H9 (cell line): ENCODE measurements around the gene ORAI3. TPM values are rescaled to one million over a fixed set of nuclear protein-coding genes. Genes with fewer than 3 reads are reported as not detected.

ENCODE experiments used
- DNase-seq: peaks from one replicate; pipeline ENCODE4 v3.0.0-alpha.2; 2017
- H2AFZ ChIP-seq: one replicate; pipeline ENCODE4 v1.6.1; 2013; ENCODE audit warnings: mild to moderate bottlenecking, low read length, control low read depth, moderate library complexity
- H2AK5ac ChIP-seq: 2 replicates; pipeline ENCODE4 v1.6.1; 2013; ENCODE audit warnings: low read length, control low read depth, mixed read lengths; ENCODE audit not compliant: insufficient read length
- H2BK120ac ChIP-seq: one replicate; pipeline ENCODE4 v1.6.1; 2013; ENCODE audit warnings: low read depth, mild to moderate bottlenecking, low read length, control low read depth, inconsistent platforms; ENCODE audit not compliant: poor library complexity, severe bottlenecking
- H2BK12ac ChIP-seq: 2 replicates; pipeline ENCODE4 v1.6.1; 2013; ENCODE audit warnings: low read length, control low read depth, mixed read lengths, low read depth; ENCODE audit not compliant: insufficient read length
- H2BK15ac ChIP-seq: 2 replicates; pipeline ENCODE4 v1.6.1; 2013; ENCODE audit warnings: low read depth, low read length, control low read depth
- H2BK20ac ChIP-seq: one replicate; pipeline ENCODE4 v1.6.1; 2013; ENCODE audit warnings: low read depth, mild to moderate bottlenecking, low read length, control low read depth, inconsistent platforms; ENCODE audit not compliant: poor library complexity, severe bottlenecking
- H2BK5ac ChIP-seq: 2 replicates; pipeline ENCODE4 v1.6.1; 2013; ENCODE audit warnings: low read length, control low read depth, mixed read lengths; ENCODE audit not compliant: insufficient read length
- H3K14ac ChIP-seq: 2 replicates; pipeline ENCODE4 v1.6.1; 2013; ENCODE audit warnings: low read length, control low read depth; ENCODE audit not compliant: insufficient read depth
- H3K18ac ChIP-seq: 2 replicates; pipeline ENCODE4 v1.6.1; 2013; ENCODE audit warnings: low read depth, mild to moderate bottlenecking, mixed read lengths, low read length, control low read depth; ENCODE audit not compliant: insufficient read length
- H3K23ac ChIP-seq: 2 replicates; pipeline ENCODE4 v1.6.1; 2013; ENCODE audit warnings: low read length, control low read depth, mixed read lengths, low read depth; ENCODE audit not compliant: insufficient read length
- H3K23me2 ChIP-seq: 2 replicates; pipeline ENCODE4 v1.6.1; 2013; ENCODE audit warnings: low read depth, mild to moderate bottlenecking, mixed read lengths, low read length, control low read depth; ENCODE audit not compliant: insufficient read length, poor library complexity, severe bottlenecking
- H3K27ac ChIP-seq: 2 replicates; pipeline ENCODE4 v1.5.1; 2013; ENCODE audit warnings: low read length, control low read depth, mixed read lengths, low read depth; ENCODE audit not compliant: insufficient read length
- H3K27me3 ChIP-seq: 2 replicates; pipeline ENCODE4 v1.6.1; 2013; ENCODE audit warnings: low read length, control low read depth, inconsistent platforms; ENCODE audit not compliant: insufficient read depth
- H3K4ac ChIP-seq: 2 replicates; pipeline ENCODE4 v1.6.1; 2013; ENCODE audit warnings: low read depth, mild to moderate bottlenecking, control low read depth, inconsistent platforms, low read length, moderate library complexity
- H3K4me1 ChIP-seq: 2 replicates; pipeline ENCODE4 v1.6.1; 2013; ENCODE audit warnings: low read length, control low read depth, inconsistent platforms; ENCODE audit not compliant: insufficient read depth
- H3K4me2 ChIP-seq: 2 replicates; pipeline ENCODE4 v1.6.1; 2013; ENCODE audit warnings: low read length, control low read depth, mixed read lengths; ENCODE audit not compliant: insufficient read length, insufficient read depth
- H3K56ac ChIP-seq: 2 replicates; pipeline ENCODE4 v1.6.1; 2013; ENCODE audit warnings: low read depth, mild to moderate bottlenecking, mixed read lengths, low read length, control low read depth; ENCODE audit not compliant: insufficient read length
- H3K79me1 ChIP-seq: 2 replicates; pipeline ENCODE4 v1.6.1; 2013; ENCODE audit warnings: low read depth, mild to moderate bottlenecking, moderate library complexity, low read length, control low read depth, inconsistent platforms; ENCODE audit not compliant: insufficient read depth, poor library complexity, severe bottlenecking
- H3K79me2 ChIP-seq: 2 replicates; pipeline ENCODE4 v1.6.1; 2013; ENCODE audit warnings: low read length, control low read depth, inconsistent platforms; ENCODE audit not compliant: insufficient read depth
- H3K9ac ChIP-seq: 2 replicates; pipeline ENCODE4 v1.6.1; 2013; ENCODE audit warnings: low read length, control low read depth, mixed read lengths; ENCODE audit not compliant: insufficient read length; ENCODE audit errors: extremely low read depth
- H3K9me3 ChIP-seq: one replicate; pipeline ENCODE4 v1.6.1; 2013; ENCODE audit warnings: low read depth, low read length, inconsistent platforms; ENCODE audit not compliant: control insufficient read depth
- H3T11ph ChIP-seq: one replicate; pipeline ENCODE4 v1.6.1; 2013; ENCODE audit warnings: mild to moderate bottlenecking, low read length, control low read depth, inconsistent platforms
- H4K20me1 ChIP-seq: one replicate; pipeline ENCODE4 v1.6.1; 2013; ENCODE audit not compliant: control insufficient read depth, insufficient read length, insufficient read depth
- H4K5ac ChIP-seq: 2 replicates; pipeline ENCODE4 v1.6.1; 2013; ENCODE audit warnings: low read depth, mild to moderate bottlenecking, mixed read lengths, low read length, control low read depth; ENCODE audit not compliant: insufficient read length
- H4K8ac ChIP-seq: replicated peaks from 2 replicates; pipeline ENCODE4 v1.6.1; 2013; ENCODE audit warnings: low read length, control low read depth, mixed read lengths, low read depth; ENCODE audit not compliant: insufficient read length
- H4K91ac ChIP-seq: 2 replicates; pipeline ENCODE4 v1.6.1; 2013; ENCODE audit warnings: low read depth, mild to moderate bottlenecking, moderate library complexity, mixed read lengths, low read length, control low read depth; ENCODE audit not compliant: insufficient read length
- H3K27ac Mint-ChIP-seq, 3 experiments: 2 replicates in 2 of 3; 3 replicates in 1 of 3; pipeline ENCODE4 v1.8.0; 2020 to 2021; ENCODE audit warnings: mixed read lengths in 3 of 3, mild to moderate bottlenecking in 1 of 3, moderate library complexity in 1 of 3
- H3K27me3 Mint-ChIP-seq: 2 replicates; pipeline ENCODE4 v1.8.0; 2021; ENCODE audit warnings: low read depth, mild to moderate bottlenecking, moderate library complexity, mixed read lengths
- H3K36me3 Mint-ChIP-seq, 3 experiments: 2 replicates in 2 of 3; 3 replicates in 1 of 3; pipeline ENCODE4 v1.8.0; 2020 to 2021; ENCODE audit warnings: low read depth in 3 of 3, mixed read lengths in 3 of 3; ENCODE audit not compliant: insufficient read depth in 1 of 3
- H3K4me1 Mint-ChIP-seq, 2 experiments: 2 replicates each; pipeline ENCODE4 v1.8.0; 2020; ENCODE audit warnings: mixed read lengths in 2 of 2
- H3K4me3 Mint-ChIP-seq, 2 experiments: 2 replicates in 1 of 2; 3 replicates in 1 of 2; pipeline ENCODE4 v1.8.0; 2020 to 2021; ENCODE audit warnings: mild to moderate bottlenecking in 2 of 2, mixed read lengths in 2 of 2, moderate library complexity in 1 of 2
- H3K9me3 Mint-ChIP-seq, 2 experiments: 2 replicates in 1 of 2; 3 replicates in 1 of 2; pipeline ENCODE4 v1.8.0; 2020; ENCODE audit warnings: mild to moderate bottlenecking in 2 of 2, mixed read lengths in 2 of 2, moderate library complexity in 1 of 2
- CTCF ChIP-seq: fragments of 200-600 bp; sonication (generic); conservative IDR thresholded peaks from 3 replicates; pipeline ENCODE4 v1.8.0; 2021; ENCODE audit warnings: antibody characterized with exemption, mild to moderate bottlenecking
- WGBS: extraction: QIAGEN DNeasy Blood & Tissue Kit; methylation state at CpG from one replicate; pipeline ENCODE4 v1.1.7; 2013; ENCODE audit warnings: missing lambda C conversion rate, low lambda C conversion rate, mixed read lengths; ENCODE audit not compliant: insufficient read length; ENCODE audit errors: extremely low coverage; 5-methylcytosine and 5-hydroxymethylcytosine counted together
- total RNA-seq: library from RNA; stranded (reverse); gene quantifications from 2 replicates; pipeline ENCODE4 v1.2.1, GENCODE V29; 2021

Gene ORAI3
- total RNA-seq, 1 experiment from 2014 or later = 6.9 TPM

DNA sequence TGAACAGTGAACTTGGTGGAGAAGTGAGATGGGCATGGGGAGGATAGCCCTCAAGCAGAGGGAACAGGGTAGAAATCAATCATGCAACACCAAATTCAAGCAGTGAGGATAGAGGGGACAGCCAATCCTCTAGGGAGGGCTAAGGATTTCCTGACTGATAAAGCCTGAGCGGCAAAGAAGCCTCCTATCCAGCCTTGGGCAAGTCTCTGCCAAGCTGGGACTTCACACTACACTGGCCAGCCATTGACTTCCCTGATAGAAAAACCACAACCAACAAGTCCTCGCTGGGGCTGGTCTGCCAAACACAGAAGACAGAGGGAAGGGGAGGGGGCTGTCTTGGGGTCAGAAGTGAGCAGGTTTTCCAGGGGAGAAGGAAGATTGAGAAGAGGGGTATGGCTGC lies 28.0 kb upstream of the ORAI3 start:
- H2BK20ac ChIP-seq = no peak overlapping the region
- no peak overlapping the region for H3K4me2 ChIP-seq
- Mint-ChIP-seq H3K36me3 (peaks cover 2 to 5% (median 3%) of the 10 kb centered on the region in 3 experiments), H3K4me3 (peak overlapping the region in 1 of 2 experiments; percentile 68; a peak in 3 of 5 replicates), H3K27ac (peak overlapping the region in 1 of 3 experiments; percentile 100; a peak in 1 of 7 replicates), H3K9me3 (no peaks in the 10 kb centered on the region; a peak in 1 of 5 replicates), H3K27me3 (no peaks in the 10 kb centered on the region), H3K4me1 (peaks cover 8 to 17% of the 10 kb centered on the region in 2 experiments)
- H4K20me1 ChIP-seq = no peaks in the 10 kb centered on the region
- H3K56ac ChIP-seq = no peak overlapping the region
- H3K9ac ChIP-seq = no peak overlapping the region
- H3K79me1 ChIP-seq = no peaks in the 10 kb centered on the region
- no peak overlapping the region for H3K18ac ChIP-seq
- no peak overlapping the region for H3K23ac ChIP-seq
- no peak overlapping the region for H2AFZ ChIP-seq
- H2BK120ac ChIP-seq = no peak overlapping the region
- DNase-seq = no peak
- no peak overlapping the region for H2BK5ac ChIP-seq
- H4K5ac ChIP-seq = no peak overlapping the region
- H3K27ac ChIP-seq = no peak overlapping the region
- H3K27me3 ChIP-seq = no peaks in the 10 kb centered on the region
- no CpG with 5 or more reads among the region's 2 CpGs for WGBS
- H4K91ac ChIP-seq = no peak overlapping the region
- H4K8ac ChIP-seq = no peak overlapping the region
- H2AK5ac ChIP-seq = no peak overlapping the region
- no peak overlapping the region for H3T11ph ChIP-seq
- H3K4ac ChIP-seq = no peak overlapping the region
- no peak overlapping the region for H2BK12ac ChIP-seq
- peaks cover 10% of the 10 kb centered on the region for H3K23me2 ChIP-seq
- H3K79me2 ChIP-seq = no peaks in the 10 kb centered on the region
- H2BK15ac ChIP-seq = no peak overlapping the region
- no peak for TF ChIP-seq CTCF
- H3K14ac ChIP-seq = no peak overlapping the region
- no peaks in the 10 kb centered on the region for H3K4me1 ChIP-seq
- H3K9me3 ChIP-seq = no peaks in the 10 kb centered on the region
